Measurements from ENCODE around the gene PALM.
"Not testable (repeated sequence)": the region's sequence is repeated elsewhere in the genome, so short reads cannot be mapped to it uniquely, and the experiment has no call there.

The PALM gene

DNA sequence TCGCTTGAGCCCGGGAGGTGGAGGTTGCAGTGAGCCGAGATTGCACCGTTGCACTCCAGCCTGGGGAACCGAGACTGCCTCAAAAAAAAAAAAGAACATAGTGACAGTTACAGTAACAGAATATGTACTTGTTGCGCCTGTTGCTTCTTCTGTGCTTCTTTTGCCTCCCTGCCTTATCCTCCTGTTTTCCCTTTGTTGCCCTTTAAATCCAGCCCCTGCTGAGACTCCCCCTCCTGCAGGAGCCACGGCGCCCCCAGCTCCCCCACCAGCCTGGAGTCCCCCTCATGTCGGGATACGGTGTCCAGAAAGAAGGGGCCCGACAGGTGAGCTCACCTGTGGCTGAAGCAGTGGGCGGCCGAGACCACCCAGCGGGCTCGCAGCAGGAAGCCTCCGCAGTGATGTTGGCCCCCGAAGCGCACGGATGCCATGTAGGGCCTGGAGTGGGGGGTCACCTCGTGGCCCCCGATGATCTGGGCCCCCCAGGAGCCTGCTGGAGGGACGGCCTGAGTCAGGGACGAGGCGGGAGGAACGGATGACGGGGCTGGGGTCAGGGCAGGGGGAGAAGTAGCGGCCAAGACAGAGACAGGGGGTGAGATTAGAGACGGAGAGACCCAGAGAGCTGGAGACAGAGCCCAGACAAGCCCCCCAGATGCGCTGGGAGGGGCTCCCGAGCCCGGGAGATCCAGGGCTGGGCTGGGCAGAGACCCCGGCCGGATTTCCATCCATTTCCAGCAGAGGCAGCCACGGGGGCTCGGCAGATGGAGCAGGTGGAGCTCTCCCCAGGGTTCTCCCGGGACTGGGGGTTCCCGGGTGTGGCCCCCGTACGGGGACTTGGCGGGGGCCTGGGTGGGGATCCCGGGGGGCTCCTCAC, 14.0 kb upstream of the PALM start:
- Histone ChIP-seq H3K27ac (ENCODE audit: poor library complexity, severe bottlenecking) (no peak overlapping the region), H3K4me3 (ENCODE audit: severe bottlenecking) (no peak overlapping the region), H3K4me1 (ENCODE audit: insufficient read depth, poor library complexity, severe bottlenecking) (no peaks in the 10 kb centered on the region), H3K9me3 (ENCODE audit: severe bottlenecking) (no peaks in the 10 kb centered on the region), H3K36me3 (ENCODE audit: low read depth) (no peaks in the 10 kb centered on the region), H3K27me3 (ENCODE audit: insufficient read depth, poor library complexity, severe bottlenecking) (no peaks in the 10 kb centered on the region)
- DNase-seq (ENCODE audit: low spot score) (no peak), ATAC-seq (ENCODE audit: low read depth) (no peak)
- TF ChIP-seq CTCF (IDR thresholded peaks at IDR 0.05; ENCODE audit: poor library complexity, severe bottlenecking): no peak

- no peak for ATAC-seq (ENCODE audit: low read depth)
- TF ChIP-seq CTCF (IDR thresholded peaks at IDR 0.05; ENCODE audit: poor library complexity, severe bottlenecking): no peak
- no peaks in the 10 kb centered on the region for H3K27me3 ChIP-seq (ENCODE audit: insufficient read depth, poor library complexity, severe bottlenecking)
- no peaks in the 10 kb centered on the region for H3K9me3 ChIP-seq (ENCODE audit: severe bottlenecking)
- H3K27ac ChIP-seq (ENCODE audit: poor library complexity, severe bottlenecking): no peak within 1 kb of the TSS
- H3K36me3 ChIP-seq (ENCODE audit: low read depth): no peaks in the 10 kb centered on the region
- no peak for DNase-seq (ENCODE audit: low spot score)
- no peaks in the 10 kb centered on the region for H3K4me1 ChIP-seq (ENCODE audit: insufficient read depth, poor library complexity, severe bottlenecking)
- H3K4me3 ChIP-seq (ENCODE audit: severe bottlenecking): no peak within 1 kb of the TSS
Measured at GRCh38 chr19:695352-695949, 13.3 kb upstream of the PALM start, which contains the start of gene PRSS57. Gene PRSS57 (minus strand): TSS chr19:695452. CDS start chr19:695430, 22 bp downstream.

GRCh38 chr19:698529-698928, 10.2 kb upstream of the PALM start:
- not testable (repeated sequence) for H3K27ac ChIP-seq (ENCODE audit: poor library complexity, severe bottlenecking); H3K9me3 ChIP-seq (ENCODE audit: severe bottlenecking); H3K27me3 ChIP-seq (ENCODE audit: insufficient read depth, poor library complexity, severe bottlenecking); H3K36me3 ChIP-seq (ENCODE audit: low read depth); DNase-seq (ENCODE audit: low spot score); H3K4me1 ChIP-seq (ENCODE audit: insufficient read depth, poor library complexity, severe bottlenecking); H3K4me3 ChIP-seq (ENCODE audit: severe bottlenecking); ATAC-seq (ENCODE audit: low read depth)

DNA sequence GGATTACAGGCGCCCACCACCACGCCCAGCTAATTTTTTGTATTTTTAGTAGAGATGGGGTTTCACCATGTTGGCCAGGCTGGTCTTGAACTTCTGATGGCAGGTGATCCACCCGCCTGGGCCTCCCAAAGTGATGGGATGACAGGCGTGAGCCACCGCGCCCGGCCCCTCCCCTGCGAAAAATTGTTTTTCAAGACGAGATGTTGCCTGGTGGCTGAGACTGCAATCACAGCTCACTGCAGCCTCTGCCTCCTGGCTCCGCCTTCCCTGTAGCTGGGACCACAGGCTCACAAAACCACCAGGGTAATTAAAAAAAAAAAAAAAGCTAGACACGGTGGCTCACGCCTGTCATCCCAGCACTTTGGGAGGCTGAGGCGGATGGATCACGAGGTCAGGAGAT, 8.8 kb upstream of the PALM start:
- not testable (repeated sequence) for DNase-seq (ENCODE audit: low spot score); H3K4me1 ChIP-seq (ENCODE audit: insufficient read depth, poor library complexity, severe bottlenecking); H3K9me3 ChIP-seq (ENCODE audit: severe bottlenecking); H3K4me3 ChIP-seq (ENCODE audit: severe bottlenecking); H3K27me3 ChIP-seq (ENCODE audit: insufficient read depth, poor library complexity, severe bottlenecking); H3K27ac ChIP-seq (ENCODE audit: poor library complexity, severe bottlenecking); H3K36me3 ChIP-seq (ENCODE audit: low read depth); ATAC-seq (ENCODE audit: low read depth)

DNA sequence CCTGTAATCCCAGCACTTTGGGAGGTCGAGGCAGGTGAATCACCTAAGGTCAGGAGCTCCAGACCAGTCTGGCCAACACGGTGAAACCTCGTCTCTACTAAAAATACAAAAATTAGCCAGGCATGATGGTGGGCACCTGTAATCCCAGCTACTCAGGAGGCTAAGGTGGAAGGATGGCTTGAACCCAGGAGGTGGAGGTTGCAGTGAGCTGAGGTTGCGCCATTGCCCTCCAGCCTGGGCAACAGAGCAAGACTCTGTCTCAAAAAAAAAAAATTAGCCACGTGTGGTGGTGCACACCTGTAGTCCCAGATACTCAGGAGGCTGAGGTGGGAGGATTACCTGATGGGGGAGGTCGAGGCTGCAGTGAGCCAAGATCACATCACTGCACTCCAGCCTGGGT, 5.9 kb upstream of the PALM start:
- H3K27ac ChIP-seq (ENCODE audit: poor library complexity, severe bottlenecking); H3K4me3 ChIP-seq (ENCODE audit: severe bottlenecking); H3K36me3 ChIP-seq (ENCODE audit: low read depth); DNase-seq (ENCODE audit: low spot score); H3K9me3 ChIP-seq (ENCODE audit: severe bottlenecking); H3K4me1 ChIP-seq (ENCODE audit: insufficient read depth, poor library complexity, severe bottlenecking); ATAC-seq (ENCODE audit: low read depth); H3K27me3 ChIP-seq (ENCODE audit: insufficient read depth, poor library complexity, severe bottlenecking): not testable (repeated sequence)

- H3K27me3 ChIP-seq (ENCODE audit: insufficient read depth, poor library complexity, severe bottlenecking): peaks cover 11% of the 10 kb centered on the region
- no peak for DNase-seq (ENCODE audit: low spot score)
- 0 out of 3 replicates have a peak, but pooled peaks have one; percentile 14 for ATAC-seq (ENCODE audit: low read depth)
- TF ChIP-seq CTCF (IDR thresholded peaks at IDR 0.05; ENCODE audit: poor library complexity, severe bottlenecking): no peak
- no peaks in the 10 kb centered on the region for H3K4me1 ChIP-seq (ENCODE audit: insufficient read depth, poor library complexity, severe bottlenecking)
- H3K27ac ChIP-seq (ENCODE audit: poor library complexity, severe bottlenecking): no peak overlapping the region
- H3K4me3 ChIP-seq (ENCODE audit: severe bottlenecking): peak overlapping the region; percentile 1
- peaks cover 4% of the 10 kb centered on the region for H3K9me3 ChIP-seq (ENCODE audit: severe bottlenecking)
- H3K36me3 ChIP-seq (ENCODE audit: low read depth): no peaks in the 10 kb centered on the region
Measured at GRCh38 chr19:703329-703650, 5.4 kb upstream of the PALM start.
